SH-SY5Y (cell line): ENCODE results near the gene RND3.

Experiments used
- GATA2 ChIP-seq: IDR thresholded peaks from 2 replicates; pipeline ENCODE4 v1.6.1; 2011; ENCODE audit warnings: mild to moderate bottlenecking, low read depth, low read length
- GATA3 ChIP-seq: IDR thresholded peaks from 2 replicates; pipeline ENCODE4 v1.6.1; 2011; ENCODE audit warnings: low read depth, mild to moderate bottlenecking, low read length, moderate library complexity

DNA sequence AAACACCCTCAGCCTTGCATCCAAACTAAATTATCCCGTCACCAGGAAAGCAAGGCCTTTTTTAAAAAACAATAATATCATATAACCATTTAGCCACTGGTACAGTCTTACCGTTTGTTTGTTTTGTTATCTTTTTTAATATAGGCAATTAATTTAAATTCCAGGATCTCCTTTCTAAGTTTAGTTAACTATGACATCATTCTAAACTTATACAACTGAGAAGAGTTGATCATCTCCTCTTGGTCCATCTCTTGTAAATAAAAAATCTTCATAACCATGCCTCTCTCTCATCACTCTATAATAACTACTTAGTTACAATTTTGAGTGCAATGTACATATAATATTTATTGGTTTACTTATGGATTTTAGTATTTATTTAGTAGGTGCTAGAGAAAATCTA lies 46.2 kb downstream of the RND3 start:
- TF ChIP-seq GATA2 (no peak), GATA3 (no peak)
